ENCODE data around the gene PRDM16. TPM values are rescaled to one million over a fixed set of nuclear protein-coding genes. Genes with fewer than 3 reads are reported as not detected.
"Not testable (repeated sequence)": the region's sequence is repeated elsewhere in the genome, so short reads cannot be mapped to it uniquely, and the experiment has no call there.

PRDM16 gene
- total RNA-seq, 1 experiment from 2014 or later, result not detected

DNA sequence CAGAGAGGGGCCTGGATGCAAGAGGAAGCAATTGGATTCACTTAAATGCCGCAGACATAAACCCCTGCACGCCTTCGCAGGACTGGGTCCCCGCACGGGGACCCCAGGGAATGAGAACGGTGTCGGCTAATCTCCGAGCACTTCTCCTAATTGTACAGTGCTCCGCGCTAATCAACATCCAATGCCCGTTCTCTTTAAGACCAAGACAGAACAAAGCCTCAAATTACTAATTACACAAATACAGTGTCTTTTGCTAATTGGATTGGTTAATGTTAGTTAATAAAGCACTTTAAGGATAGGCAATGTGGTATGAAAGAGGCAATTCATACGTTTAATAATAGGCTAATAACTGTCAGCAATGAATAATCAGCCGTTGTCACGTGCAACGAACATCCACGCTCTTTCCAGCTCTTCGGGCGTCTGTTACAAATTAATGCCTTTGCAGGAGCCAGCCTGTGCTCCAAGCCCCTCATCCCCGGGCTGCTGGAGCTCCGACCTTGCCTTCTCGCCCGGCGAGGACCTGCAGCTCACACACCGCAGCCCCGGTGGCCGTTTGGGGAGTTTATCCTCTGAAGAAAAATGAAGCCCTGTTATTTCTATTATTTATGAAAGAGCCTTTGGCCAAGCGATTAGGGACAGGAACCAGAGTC is 157.8 kb downstream of the PRDM16 start:
- no peak for DNase-seq (ENCODE audit: low read depth)

DNA sequence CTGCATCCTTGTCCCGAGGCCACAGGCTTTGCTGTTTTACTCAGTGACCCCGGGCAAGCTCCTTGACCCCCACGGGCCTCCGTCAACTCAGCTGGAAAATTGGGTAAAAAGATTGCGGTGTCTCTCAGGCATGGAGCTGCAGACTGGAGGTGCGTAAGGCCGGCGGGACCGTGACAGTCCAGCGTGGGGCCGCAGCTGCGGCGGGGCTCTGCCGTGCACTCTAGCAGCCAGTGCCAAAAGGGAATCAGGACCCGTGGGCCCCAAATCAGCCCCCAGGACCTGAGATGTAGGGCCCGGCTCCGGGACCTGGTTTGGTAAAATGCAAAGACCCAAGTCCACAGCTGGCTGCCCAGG is 158.3 kb downstream of the PRDM16 start:
- no peak for DNase-seq (ENCODE audit: low read depth)

DNA sequence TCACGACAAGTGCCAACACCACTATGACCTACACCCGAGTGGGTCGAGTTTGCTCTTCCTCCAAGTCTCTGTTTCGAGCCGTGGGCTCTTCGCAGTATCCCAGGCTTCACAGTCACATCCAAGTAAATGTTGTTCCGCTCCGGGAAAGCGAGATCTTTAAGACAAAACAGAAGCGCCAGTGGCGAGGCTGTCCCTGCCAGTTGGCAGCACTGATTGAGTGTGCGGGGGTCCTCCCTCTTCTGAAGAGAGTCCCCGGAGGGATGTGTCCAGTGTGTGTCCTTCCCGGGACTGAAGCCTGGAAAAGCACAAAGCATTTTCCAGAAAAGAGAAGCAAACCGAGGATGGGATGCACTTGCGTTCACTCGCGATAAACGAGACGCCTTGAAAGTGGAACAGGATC is 158.9 kb downstream of the PRDM16 start:
- no peak for DNase-seq (ENCODE audit: low read depth)

DNA sequence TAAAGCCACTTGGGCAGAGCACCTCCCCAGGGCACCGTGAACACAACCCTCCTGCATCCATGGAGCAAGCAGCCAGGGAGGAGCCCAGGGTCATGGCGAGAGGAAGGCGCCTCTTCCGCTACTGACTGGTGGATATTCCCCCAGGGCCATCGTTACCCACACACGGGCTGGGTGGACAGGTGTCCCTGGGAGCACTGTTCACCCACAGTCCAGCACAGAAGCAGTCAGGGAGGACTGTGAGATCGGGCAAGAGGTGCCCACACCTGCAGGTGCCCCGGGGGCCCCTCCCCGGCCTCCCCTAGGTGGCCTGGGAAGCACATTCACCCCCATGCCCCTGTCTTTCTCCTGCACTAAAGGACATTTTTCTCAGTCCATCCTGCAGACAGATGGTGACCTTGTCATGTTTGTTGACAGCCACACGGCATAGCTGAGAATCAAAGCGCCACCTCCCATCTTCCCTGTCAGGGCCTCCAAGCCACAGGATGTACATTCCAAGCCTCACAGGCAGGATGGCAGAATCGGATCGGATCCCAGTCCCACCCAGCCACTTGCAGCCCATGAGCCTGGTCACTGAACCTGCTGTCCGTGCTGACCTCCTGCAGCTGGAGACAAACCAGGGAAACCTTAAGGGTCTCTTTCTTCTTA is 160.2 kb downstream of the PRDM16 start:
- DNase-seq (ENCODE audit: low read depth), result no peak

DNA sequence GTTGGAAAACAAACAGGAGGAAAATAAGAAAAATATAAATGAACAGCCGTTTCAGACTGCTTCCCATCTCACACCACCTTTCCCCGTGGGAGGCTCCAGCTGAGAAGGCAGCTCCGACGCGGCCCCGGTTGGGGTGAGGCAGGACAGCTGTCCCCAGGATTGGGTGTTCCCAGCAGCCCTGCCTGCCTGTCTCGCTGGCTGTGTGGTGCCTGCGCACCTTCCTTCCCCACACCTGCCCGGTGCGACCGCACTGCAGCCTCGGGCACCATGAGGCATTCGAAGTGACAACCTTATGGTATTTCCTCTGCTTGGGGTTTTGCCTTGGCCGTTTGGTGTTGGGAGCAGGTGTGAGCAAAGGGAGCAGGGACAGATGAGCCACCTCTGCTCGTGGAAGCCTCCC is 161.6 kb downstream of the PRDM16 start:
- no peak for DNase-seq (ENCODE audit: low read depth)

DNA sequence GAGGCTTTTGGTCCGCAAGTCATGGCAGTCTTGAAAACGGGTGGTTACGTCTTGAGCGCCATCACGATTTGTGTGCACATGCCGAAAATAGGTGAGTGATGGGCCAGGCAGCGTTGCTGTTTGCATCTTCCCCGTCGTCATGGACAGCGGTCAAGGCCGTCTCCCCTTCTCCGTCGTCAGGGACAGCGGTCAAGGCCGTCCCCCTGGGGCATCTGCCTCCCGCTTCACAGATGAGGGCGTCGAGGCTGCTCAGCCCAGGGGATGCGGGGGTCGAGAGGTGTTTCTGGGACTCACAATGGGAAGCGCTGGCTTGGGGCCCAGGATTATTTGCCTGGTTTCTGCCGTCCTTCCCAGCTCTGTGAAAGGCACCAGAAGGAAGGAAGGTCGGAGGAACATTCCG is 162.2 kb downstream of the PRDM16 start:
- DNase-seq (ENCODE audit: low read depth), result no peak

DNA sequence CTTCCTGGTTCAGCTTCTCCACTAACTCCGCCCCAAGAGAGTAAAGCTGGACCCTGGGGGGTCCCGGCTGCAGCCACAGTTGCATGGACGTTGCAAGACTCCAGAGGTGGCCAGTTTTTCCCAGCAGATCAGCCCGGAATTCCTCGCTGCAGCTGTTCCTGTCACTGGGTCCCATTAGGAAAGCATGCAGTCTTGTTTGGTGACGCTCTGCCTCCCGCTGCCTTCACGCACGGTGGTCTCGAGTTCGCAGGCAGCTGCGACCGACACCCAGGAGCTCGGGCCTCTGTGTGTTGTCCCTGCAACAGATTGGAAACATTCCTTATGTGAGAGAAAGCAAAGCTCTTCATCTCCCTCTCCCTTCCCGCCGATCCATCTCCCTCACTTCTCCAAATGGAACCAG is 162.8 kb downstream of the PRDM16 start:
- no peak for DNase-seq (ENCODE audit: low read depth)

DNA sequence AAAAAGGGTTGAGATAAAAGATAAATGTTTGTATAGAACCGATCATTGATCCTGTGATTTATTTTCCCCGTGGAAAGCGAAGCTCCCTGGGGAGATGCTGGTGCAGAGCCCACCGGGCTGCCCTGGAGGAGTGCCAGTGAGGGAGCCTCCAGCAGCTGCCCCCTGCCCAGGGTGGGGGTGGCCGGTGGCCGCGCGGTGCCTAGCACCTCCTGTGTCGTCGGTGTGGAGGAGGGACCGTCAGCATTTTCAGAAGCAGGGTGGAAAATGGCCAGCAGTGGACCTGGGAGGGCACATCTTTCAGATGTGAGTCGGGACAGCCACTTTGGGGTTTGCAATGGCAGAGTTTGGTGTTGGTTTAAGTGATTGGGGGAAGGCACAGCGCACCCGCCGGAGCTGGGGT is 164.0 kb downstream of the PRDM16 start:
- no peak for DNase-seq (ENCODE audit: low read depth)

DNA sequence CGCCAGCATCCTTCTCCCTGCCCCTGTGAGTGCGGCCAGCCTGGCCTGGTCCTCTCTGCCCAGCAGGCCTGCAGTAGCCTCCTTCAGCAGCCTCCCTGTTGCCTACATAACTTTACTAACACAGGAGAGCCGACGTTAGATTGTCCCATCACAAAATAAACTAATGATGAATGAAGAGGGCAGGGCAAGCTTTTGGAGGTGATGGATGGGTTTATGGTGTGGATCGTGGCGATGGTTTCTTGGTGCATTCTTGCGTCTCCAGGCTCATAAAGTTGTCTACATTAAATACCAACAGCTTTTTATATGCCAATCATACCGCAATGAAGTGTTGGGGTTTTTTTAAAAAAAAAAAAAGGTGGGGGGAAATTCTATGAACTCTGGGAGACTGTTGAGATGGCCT is 164.5 kb downstream of the PRDM16 start:
- DNase-seq (ENCODE audit: low read depth), result no peak

DNA sequence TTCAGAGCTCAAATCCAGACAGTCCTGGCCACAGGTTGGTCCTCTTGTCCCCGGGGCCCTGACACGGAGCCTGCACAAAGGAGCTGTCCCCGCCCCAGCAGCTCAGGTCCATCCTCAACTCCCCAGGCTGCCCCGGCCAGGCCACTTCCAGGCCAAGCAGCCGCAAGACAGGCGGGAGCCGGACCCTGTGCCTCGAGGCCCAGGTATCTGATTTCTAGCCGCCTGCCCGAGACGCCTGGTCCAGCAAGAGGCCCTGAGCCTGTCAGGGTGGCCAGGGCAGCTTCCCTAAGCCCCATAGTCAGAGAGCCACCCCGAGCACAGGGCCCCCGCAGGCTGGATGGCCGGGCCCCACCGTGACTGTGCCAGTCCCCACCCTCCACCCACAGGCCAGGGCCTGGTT is 165.3 kb downstream of the PRDM16 start:
- DNase-seq (ENCODE audit: low read depth), result no peak

DNA sequence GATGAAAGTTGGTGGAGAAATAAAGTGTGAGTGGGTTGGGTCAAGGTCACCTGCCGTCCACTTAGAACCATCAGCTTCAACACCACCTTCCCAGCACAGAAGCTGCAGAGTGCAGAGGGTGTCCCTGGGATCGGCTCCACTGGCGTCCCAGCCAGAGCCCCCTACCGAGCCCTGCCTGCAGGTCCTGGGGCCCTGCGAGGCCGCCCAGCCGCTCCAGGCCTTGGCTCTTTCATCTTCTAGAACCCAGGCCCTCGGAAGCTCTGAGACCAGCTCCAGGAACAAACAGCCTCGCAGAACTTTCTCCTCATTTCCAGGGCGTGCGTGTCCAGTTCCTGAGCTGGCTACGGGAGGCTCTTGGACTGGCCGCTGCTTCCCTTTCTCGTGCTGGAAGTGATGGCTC is 166.0 kb downstream of the PRDM16 start:
- DNase-seq (ENCODE audit: low read depth), result no peak

DNA sequence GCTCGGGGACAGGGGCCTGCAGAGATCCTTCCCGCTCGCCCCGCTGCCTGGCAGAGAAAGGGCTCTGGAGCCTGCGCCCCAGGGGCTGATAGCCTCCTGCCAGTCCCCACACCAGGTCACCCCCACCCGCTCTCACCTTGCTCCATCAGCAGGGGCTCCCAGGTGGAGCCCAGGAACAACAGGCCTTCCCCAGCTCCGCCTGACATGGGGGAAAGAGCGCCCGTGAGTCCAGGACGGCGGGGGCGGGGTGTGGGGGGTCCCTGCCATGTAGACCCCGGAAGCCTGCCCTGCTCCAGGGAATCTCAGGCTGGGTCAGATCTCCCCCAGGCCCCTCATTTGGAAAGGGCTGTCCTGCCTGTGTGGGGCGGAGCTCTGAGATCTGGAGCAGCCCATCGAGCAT is 166.5 kb downstream of the PRDM16 start:
- DNase-seq (ENCODE audit: low read depth), result no peak

DNA sequence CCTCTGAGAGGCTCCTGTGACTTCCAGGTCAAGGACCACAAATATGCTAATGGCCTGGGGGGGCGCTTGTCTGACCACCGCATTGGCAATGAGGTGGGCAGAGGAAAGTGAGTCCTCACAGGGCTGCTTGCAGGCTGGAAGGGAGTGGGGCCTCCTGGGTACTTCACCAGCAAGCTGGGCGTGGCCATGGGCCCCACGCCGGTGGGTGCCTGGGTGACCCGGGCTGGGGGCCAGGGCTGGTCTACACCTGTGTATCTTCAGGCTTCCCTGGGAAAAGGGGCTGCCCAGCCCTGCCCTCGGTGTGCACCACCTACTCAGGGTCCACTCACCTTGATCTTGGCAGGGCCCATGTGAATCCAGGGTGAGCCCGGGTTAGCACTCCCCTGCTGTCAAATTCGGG is 167.4 kb downstream of the PRDM16 start:
- no peak for DNase-seq (ENCODE audit: low read depth)

DNA sequence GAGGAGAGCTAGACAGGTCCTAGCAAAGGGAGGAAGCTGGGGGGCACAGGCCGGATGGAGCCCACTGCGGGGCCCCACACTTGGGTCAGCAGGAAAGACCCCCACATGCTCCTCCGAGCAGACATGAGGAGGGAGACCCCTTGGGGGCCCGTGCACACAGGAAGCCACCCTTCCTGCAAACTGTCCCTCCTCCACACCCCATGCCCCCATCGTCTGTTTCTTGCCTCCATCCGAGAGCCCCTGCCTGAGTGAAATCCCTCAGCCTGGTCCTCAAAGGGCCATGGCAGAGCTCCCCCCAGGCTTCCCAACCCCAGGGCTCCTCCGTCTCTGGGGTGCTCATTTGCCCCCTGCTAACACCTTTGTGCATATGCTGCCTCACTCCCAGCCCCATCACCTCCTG is 168.0 kb downstream of the PRDM16 start:
- no peak for DNase-seq (ENCODE audit: low read depth)

DNA sequence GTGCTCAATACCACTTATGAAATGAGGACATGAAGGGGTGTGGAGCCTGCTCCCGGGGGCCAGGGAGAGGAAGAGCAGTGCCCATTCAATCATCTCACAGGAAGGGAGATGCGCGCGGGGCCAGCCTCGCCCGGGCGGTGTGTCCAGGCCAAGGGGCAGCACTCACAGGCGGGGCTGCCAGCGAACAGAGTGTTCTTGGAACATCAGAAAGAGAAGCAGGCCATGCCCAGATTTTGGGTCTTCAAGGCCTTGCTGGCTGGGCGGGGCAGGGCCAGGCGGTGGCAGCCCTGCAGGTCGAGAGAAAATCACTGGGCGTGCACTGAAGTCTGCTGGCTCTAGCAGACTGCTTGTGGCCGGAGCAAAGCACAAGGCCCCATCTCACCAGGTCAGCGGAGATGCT is 168.6 kb downstream of the PRDM16 start:
- no peak for DNase-seq (ENCODE audit: low read depth)

DNA sequence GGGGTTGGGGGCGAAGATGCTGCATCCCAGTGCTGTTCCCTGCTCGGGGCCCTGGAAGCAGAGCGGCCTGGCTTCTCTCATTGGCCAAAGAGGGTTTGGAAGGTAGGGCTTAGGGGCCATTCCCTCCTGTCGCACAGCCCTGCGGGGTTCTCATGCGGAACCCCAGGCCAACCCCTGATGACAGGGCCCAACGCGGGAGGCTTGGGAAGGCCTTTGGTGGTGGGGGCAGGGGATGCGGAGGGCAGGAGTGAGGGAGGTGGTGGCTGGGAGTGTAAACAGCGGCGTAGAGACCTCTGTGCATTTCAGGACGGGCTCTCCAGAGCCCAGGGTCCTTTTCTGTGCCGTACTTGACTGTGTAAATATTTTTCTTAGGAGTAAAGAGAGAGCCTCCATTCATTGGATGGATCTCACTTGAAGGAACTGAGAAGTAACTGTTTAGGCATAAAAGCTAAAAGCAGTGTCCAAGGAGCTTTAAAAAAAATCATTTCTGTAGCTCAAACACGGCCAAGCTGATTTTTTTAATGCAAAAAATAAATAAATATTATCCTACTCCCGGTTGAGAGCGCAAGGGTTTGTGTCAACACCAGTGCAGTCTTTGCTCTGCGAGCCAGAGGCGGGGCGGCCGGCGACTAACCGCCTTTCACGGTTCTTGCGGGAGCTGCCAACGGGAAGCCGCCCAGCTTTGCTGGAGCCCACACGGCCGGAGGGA is 169.1 kb downstream of the PRDM16 start:
- no peak for DNase-seq (ENCODE audit: low read depth)

DNA sequence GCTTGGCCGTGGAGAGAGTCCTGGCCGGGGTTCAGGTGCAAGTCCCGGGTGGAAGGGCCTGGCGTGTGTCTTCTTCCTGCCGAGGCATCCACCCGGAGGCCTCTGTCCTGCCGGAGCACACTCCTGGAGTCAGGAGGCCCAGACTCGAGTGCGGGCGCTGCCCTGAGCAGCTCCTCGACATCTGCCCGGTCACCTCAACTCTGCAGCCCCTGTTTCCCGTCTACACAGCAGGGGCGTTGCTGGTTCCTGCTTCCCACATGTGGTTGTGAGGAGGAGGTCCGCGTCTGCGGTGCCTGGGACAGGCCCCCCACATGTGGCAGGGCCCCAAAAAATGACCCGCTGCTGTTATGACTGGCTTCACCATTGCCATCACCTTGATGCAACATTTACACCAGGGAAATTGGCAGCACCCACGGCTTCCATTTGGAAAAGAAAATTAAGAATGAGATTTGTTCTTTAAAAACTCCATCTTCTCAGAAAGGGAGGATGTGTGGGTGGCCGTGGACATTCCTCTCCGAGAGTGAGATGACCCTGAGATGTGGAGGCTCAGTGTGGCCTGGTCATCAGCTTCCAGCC is 169.8 kb downstream of the PRDM16 start:
- no peak for DNase-seq (ENCODE audit: low read depth)

DNA sequence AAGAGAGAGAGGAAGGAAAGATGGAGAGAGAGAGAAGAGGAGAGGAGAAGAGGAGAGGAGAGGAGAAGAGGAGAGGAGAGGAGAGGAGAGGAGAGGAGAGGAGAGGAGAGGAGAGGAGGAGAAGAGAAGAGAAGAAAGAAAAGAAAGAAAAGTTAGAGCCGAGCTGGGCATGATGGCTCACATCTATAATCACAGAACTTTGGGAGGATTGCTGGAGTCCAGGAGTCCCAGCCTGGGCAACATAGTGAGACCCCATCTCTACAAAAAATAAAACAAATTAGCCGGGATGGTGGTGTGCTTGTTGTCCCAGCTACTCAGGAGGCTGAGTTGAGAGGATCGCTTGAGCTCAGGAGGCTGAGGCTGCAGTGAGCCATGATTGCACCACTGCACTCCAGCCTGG is 171.0 kb downstream of the PRDM16 start:
- not testable (repeated sequence) for DNase-seq (ENCODE audit: low read depth)

DNA sequence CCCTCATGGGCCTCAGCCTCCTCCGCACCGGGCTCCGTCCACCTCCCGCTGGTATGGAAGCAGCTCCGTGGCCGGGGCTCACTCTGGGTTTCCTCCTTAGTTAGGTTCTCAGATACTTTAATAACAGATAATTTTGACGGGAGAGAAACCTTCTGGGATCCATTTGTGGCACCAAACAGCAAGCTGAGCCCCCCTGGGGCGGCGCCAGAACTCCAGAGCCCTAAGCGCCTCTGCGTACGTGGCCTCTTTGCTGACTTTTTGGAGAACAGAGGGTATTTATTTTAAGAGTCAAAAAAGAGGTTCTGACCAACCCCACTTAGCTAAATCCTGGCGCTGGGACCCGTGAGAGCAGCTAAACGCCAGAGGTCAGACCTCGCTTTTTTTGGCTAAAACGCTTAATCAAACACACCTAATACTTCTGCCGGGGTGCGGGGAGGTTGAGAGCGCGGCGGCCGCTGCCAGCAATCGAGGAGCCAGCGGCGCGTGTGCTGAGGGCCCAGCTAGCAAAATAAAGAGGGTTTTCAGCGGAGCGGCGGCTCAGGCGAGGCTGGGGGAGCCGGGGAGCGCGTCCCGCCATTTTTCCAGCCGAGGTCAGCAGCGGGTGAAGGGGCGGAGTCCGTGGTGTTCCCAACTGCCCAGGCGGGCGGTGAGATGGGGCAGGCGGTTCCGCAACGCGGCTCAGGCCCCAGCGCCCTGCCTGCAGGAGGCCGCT is 171.7 kb downstream of the PRDM16 start:
- no peak for DNase-seq (ENCODE audit: low read depth)

DNA sequence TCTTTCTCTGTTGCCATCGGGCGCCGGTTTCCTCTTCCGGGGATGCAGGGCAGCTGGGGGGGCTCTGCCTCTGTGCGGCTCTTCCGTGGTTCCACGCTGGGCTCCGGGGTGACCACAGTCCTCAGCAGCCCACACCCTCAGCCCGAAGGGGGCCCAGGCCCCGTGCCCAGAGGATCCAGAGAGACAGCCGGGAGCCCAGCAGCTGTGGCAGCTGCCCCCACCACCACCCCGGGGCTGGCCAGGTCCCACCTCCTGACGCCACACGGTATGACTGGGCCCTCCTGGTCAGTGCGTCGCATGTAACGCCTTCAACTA is 172.2 kb downstream of the PRDM16 start:
- DNase-seq (ENCODE audit: low read depth), result no peak

DNA sequence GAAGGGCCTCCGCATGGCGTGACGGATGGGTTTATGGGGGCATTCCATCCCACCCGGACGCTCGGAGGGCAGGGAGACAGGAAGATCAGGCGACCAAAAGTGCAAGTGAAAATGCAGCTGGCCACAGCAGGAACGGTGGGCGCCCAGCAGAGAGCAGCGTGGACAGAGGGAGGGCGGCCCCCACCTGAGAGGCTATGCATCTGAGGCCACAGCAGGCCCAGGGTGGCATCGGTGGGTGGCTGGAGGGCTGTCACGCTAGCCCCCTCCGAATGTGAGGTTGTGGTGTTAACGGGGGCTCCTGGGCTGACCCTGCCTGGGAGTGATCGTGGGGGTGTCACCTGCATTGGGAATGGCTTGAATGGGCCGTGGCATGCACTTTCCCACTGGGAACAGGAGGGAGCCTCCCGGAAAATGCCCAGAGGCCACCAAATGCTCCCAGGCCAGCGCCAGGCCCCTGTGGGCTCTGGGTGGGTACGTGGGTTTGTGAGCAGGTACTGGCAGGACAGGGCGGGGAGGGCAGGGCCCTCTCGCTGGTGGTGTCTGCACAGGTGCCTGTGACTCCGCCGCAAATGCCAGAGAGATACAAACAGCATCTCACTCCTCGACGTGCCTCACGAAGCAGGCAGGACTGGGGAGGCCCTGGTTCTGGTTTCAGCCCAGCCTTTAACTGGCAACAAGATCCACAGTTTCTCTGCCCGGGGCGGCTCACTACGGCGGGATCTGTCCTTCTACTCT is 172.8 kb downstream of the PRDM16 start:
- DNase-seq (ENCODE audit: low read depth), result no peak

All from RPMI7951 (cell line).